ENCODE measurements around the gene RAB7A.

The RAB7A gene

GRCh38 chr3:128787256-128788253 lies 61.6 kb downstream of the RAB7A start:
- DNase-seq (ENCODE audit: low read depth in 2 of 2) = no peak

DNA sequence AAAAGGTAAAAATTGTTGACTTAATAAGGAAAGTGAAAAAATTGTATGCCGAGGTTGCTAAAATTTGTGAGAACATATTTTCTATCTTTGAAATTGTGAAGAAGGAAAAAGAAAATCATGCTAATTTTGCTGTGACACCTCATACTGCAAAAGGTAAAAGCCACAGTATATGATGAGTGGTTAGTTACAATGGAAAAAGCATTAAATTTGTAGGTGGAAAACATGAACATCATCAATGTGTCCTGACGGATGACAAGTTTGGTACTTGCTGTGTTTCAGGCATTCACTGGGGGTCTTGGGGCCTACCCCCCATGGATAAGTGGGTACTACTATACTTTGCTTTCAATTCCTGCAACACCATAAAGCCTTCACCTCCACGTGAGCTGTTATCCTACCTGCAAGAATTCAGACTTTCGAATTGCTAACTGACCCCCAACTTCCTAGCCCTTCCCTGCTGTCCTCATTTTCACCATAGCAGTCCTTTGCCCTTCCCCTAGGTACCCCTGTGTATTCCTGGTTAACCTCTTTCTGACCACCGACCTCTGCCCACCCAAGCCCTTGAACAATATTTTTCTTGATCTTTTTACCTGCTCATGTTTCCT lies 62.4 kb downstream of the RAB7A start:
- DNase-seq (ENCODE audit: low read depth in 2 of 2) = no peak

DNA sequence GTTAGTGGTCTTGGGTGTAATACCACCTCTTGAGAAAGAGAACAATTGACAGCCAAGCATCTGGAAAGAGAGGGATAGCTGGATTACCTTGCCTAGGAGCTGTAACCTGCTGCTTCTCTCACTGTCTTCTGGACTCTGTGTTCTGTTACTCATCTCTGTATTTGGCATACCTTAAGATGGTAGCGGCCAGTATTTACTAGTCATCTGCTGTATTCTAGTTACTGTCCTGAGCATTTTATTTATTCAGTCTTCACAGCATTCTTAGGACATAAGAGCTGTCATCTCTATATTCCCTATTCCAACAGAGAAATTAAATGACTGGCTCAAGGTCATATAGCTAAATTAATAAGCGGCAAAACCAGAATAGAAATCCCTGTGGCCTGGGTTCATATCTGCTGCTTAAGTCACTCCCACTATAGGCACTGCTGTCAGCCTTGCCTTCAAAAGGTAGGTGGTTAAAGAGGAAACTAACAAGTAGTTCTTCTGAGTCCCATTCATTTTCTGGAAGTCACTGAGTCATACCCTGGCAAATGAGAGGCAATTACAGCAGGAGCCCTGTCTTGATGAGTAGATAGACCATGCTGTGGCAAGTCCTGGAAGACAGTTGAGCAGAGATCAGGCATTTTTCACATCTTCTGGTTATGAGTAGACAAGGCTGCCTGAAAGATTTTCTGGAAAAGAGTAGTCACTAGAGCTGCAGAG lies 68.2 kb downstream of the RAB7A start:
- peak in 1 of 2 experiments; percentile 35 for DNase-seq (ENCODE audit: low read depth in 2 of 2)

- peak in 1 of 2 experiments; percentile 45 for DNase-seq (ENCODE audit: low read depth in 2 of 2)
These were observed 69.0 kb downstream of the RAB7A start for GRCh38 chr3:128794770-128795649.

GRCh38 chr3:128799653-128800052 lies 73.7 kb downstream of the RAB7A start:
- no peak for DNase-seq (ENCODE audit: low read depth in 2 of 2)

DNA sequence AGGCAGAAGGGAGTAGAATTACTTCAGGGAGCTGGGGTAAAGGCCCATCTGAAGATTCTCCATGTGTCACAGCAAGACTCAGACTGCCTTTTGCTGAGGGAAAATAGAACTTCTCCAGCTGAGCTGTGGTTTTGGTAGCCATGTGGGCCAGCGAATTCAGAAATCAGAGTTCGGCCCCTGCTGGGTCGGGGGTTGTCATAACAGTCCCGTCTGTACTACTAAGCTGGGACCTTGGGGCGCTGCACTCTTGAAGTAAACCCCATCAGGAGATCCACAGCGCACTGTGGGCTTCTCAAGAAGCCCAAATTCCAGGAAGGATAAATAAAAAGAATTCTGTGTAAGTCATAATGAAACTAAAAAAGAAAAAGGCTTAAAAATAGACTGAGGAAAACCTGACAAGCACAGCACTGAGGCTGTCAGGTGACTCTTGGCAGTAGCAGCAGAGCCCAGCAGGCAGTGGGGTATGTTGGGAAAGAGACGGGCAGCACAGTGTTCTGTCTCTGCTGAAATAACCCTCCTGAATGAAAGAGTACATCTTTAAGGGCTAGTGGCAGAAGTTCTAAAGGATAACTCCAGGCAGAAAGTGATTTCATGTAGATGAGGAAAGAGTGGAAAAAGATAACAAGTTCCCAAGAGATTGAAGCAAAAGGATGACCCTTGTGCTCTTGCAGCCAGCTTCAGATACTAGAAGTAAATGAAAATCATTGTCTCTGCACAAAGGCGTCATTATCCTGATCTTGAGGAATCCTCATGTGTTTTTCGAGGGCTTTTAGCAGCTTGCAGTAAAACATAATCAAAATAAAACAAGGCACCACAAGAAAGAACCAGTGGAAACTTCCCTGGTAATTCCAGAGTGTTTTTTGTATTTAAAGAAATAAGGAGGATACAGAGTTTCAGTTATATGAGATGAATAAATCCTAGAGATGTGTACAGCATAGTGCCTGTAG lies 74.5 kb downstream of the RAB7A start:
- DNase-seq (ENCODE audit: low read depth in 2 of 2) = peak in 1 of 2 experiments; percentile 62

GRCh38 chr3:128801779-128802380 lies 75.9 kb downstream of the RAB7A start:
- DNase-seq (ENCODE audit: low read depth in 2 of 2) = no peak

- no peak for DNase-seq (ENCODE audit: low read depth in 2 of 2)
These were observed 77.3 kb downstream of the RAB7A start for GRCh38 chr3:128803307-128803706.

- peak in 1 of 2 experiments; percentile 39 for DNase-seq (ENCODE audit: low read depth in 2 of 2)
These were observed 78.2 kb downstream of the RAB7A start for GRCh38 chr3:128804017-128804810.

GRCh38 chr3:128804811-128805155 lies 78.8 kb downstream of the RAB7A start:
- DNase-seq (ENCODE audit: low read depth in 2 of 2) = no peak

DNA sequence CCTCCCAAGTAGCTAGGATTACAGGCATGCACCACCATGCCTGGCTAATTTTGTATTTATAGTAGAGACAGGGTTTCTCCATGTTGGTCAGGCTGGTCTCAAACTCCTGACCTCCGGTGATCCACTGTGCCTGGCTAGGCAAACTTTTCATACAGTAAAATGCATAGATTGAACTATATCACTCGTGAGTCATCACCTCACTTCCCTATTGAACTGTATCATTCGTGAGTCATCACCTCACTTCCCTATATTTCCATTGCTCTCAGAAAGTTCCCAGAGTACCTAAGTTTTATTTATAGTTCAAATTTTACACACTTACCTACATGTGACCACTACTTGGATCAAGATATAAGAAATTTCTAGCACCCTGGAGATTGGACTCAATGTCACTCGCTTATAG lies 79.8 kb downstream of the RAB7A start:
- no peak for DNase-seq (ENCODE audit: low read depth in 2 of 2)

DNA sequence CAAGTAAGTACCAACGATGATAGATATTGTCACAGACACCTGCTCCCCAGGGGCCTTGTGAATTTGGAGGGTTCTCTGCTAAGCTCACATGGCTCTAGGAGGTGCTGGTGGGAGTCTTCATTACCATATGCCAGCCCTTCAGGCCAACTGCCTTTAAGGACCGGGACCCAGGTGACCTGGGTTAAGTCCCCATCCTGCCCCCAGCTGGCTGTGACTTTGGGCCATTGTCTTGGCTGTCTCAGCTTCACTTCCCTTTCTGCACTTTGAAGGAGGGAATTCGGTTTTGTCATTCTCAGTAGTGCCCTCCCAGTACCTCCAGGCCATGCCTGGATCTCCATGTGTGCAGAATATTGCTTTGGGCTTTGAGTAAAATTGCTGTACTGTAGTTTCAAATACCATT lies 80.6 kb downstream of the RAB7A start:
- no peak for DNase-seq (ENCODE audit: low read depth in 2 of 2)

- no peak for DNase-seq (ENCODE audit: low read depth in 2 of 2)
These were observed 81.3 kb downstream of the RAB7A start for GRCh38 chr3:128807186-128807830.

GRCh38 chr3:128808672-128809071 lies 82.7 kb downstream of the RAB7A start:
- no peak for DNase-seq (ENCODE audit: low read depth in 2 of 2)

DNA sequence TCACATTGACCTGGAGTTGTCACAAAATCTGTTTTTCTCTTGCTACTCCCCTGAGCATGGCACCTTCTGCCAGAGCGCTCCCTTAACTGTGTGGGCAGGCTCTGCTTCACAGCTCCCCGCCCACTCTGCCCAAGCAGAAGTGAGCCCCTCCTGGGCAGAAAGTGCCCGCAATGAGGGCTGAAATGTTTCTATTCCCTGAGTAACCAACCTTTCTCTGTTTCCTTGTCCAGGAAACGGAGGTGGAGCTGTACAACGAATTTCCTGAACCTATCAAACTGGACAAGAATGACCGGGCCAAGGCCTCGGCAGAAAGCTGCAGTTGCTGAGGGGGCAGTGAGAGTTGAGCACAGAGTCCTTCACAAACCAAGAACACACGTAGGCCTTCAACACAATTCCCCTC lies 87.1 kb downstream of the RAB7A start:
- DNase-seq (ENCODE audit: low read depth in 2 of 2) = no peak

DNA sequence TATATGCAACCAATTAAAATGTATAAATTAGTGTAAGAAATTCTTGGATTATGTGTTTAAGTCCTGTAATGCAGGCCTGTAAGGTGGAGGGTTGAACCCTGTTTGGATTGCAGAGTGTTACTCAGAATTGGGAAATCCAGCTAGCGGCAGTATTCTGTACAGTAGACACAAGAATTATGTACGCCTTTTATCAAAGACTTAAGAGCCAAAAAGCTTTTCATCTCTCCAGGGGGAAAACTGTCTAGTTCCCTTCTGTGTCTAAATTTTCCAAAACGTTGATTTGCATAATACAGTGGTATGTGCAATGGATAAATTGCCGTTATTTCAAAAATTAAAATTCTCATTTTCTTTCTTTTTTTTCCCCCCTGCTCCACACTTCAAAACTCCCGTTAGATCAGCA lies 88.1 kb downstream of the RAB7A start:
- no peak for DNase-seq (ENCODE audit: low read depth in 2 of 2)

- DNase-seq (ENCODE audit: low read depth in 2 of 2) = no peak
These were observed 88.7 kb downstream of the RAB7A start for GRCh38 chr3:128814519-128815317.

All from stimulated activated CD4-positive, alpha-beta T cell treated with anti-CD3 and anti-CD28 coated beads, Interleukin-12 subunit alpha, Interleukin-12 subunit beta, amount 100 ng/mL, for 24 hours (primary cell).